GM12878 (cell line): ENCODE data around the gene AEBP1. TPM values are rescaled to one million over a fixed set of nuclear protein-coding genes. Genes with fewer than 3 reads are reported as not detected.

Source experiments
- BMI1 ChIP-seq: fragments of 450-650 bp; IDR thresholded peaks from 2 replicates; pipeline ENCODE4 v1.6.1; 2016; ENCODE audit warnings: mild to moderate bottlenecking, moderate library complexity, borderline replicate concordance
- CHD1 ChIP-seq: IDR thresholded peaks from 2 replicates; pipeline ENCODE4 v1.6.1; 2012; ENCODE audit warnings: low read depth, low read length, improper control_type of control experiment
- ELK1 ChIP-seq: IDR thresholded peaks from 2 replicates; pipeline ENCODE4 v1.6.1; 2012; ENCODE audit warnings: low read depth, low read length, improper control_type of control experiment
- IKZF1 ChIP-seq: fragments of 450-650 bp; conservative IDR thresholded peaks from 2 replicates; pipeline ENCODE4 v1.6.1; 2017; ENCODE audit warnings: antibody characterized with exemption, mild to moderate bottlenecking
- ZBTB40 ChIP-seq: fragments of 450-650 bp; IDR thresholded peaks from 2 replicates; pipeline ENCODE4 v1.6.1; 2016; ENCODE audit warnings: mild to moderate bottlenecking, moderate library complexity, borderline replicate concordance
- ZNF592 ChIP-seq: fragments of 450-650 bp; IDR thresholded peaks from 2 replicates; pipeline ENCODE4 v1.6.1; 2017; ENCODE audit warnings: mild to moderate bottlenecking, moderate library complexity
- polyA plus RNA-seq, 11 experiments: library from polyadenylated mRNA; depleted of rRNA in 4 of 11; unstranded in 6 of 11; stranded (reverse) in 5 of 11; fragments of >200 nt; fragmentation: Nextera tagmentation in 4 of 11; fragmentation: Illumina TruSeq in 1 of 11; extraction: Ambion mirVana in 4 of 11; extraction: Trizol in 1 of 11; gene quantifications; 1 replicate in 1 of 11; 2 replicates in 10 of 11; pipeline versions ENCODE4 v1.2.1 to v1.2.3, GENCODE V29; 2011 to 2016; ENCODE audit warnings: inconsistent platforms in 2 of 11, missing spikeins in 2 of 11, low read depth in 1 of 11
- total RNA-seq, 4 experiments: library from RNA; depleted of rRNA in 3 of 4; stranded (reverse); fragments of >200 nt in 3 of 4; fragmentation: Illumina TruSeq in 1 of 4; extraction: Trizol in 1 of 4; gene quantifications; 2 replicates each; pipeline versions ENCODE4 v1.2.1 to v1.2.3, GENCODE V29; 2013 to 2021

The AEBP1 gene
- total and polyA plus RNA-seq, 10 of the 15 experiments (the other 5 are each of a cell fraction or from before 2014, with no cell fraction given) = 0.06 to 0.23 (median 0.11) TPM; not detected in 5

- TF ChIP-seq ZNF592 (no peak), BMI1 (no peak), IKZF1 (no peak), CHD1 (no peak), ELK1 (no peak), ZBTB40 (no peak)
Observed at GRCh38 chr7:44063894-44064651, 40.1 kb upstream of the AEBP1 start (continued).
